ENCODE data around the gene CTNS. TPM values are rescaled to one million over a fixed set of nuclear protein-coding genes. Genes with fewer than 3 reads are reported as not detected.

CTNS gene
- total RNA-seq, 1 donor from 2014 or later: 12.8 TPM

- Mint-ChIP-seq H3K27me3 (no peaks in the 10 kb centered on the region), H3K9me3 (no peaks in the 10 kb centered on the region), H3K36me3 (ENCODE audit: low read depth) (peaks cover 52% of the 10 kb centered on the region), H3K27ac (peak overlapping the region; percentile 84), H3K4me3 (peak overlapping the region; percentile 79), H3K4me1 (peaks cover 75% of the 10 kb centered on the region)
- no peak for ATAC-seq (ENCODE audit: low read depth)
- DNase-seq: no peak
- ChIA-PET POLR2A (interaction anchor here (0.7 to 3.2 kb wide), 9 partner anchors 10 to 273 kb away, joined by 4 to 23 read pairs (median 9); no protein-coding TSS in a partner anchor), CTCF (interaction anchor here (0.6 to 2.8 kb wide), 8 partner anchors 9 to 90 kb away, joined by 3 to 16 read pairs (median 4); no protein-coding TSS in a partner anchor)
- intact Hi-C loops (cut with micrococcal nuclease): loop anchor here (5.0 kb wide), 1 partner anchor 55 kb away; the partner anchor contains the start of genes CTNS and SHPK
- TF ChIP-seq CTCF (IDR thresholded peaks at IDR 0.05): no peak
Observed at GRCh38 chr17:3692346-3692745, 55.8 kb downstream of the CTNS start.

- H3K9me3 Mint-ChIP-seq: no peaks in the 10 kb centered on the region
- H3K36me3 Mint-ChIP-seq (ENCODE audit: low read depth): peaks cover 50% of the 10 kb centered on the region
- H3K4me1 Mint-ChIP-seq: peaks cover 79% of the 10 kb centered on the region
- ATAC-seq (ENCODE audit: low read depth): no peak
- no peak for TF ChIP-seq CTCF (IDR thresholded peaks at IDR 0.05)
- ChIA-PET CTCF (interaction anchor here (0.7 to 2.8 kb wide), 5 partner anchors 18 to 134 kb away, joined by 3 to 16 read pairs (median 4); no protein-coding TSS in a partner anchor), POLR2A (interaction anchor here (0.6 to 6.5 kb wide), 20 partner anchors 9 to 902 kb away, joined by 3 to 315 read pairs (median 6); partner anchors contain the start of gene HASPIN)
- peak overlapping the region; percentile 84 for H3K27ac Mint-ChIP-seq
- no peaks in the 10 kb centered on the region for H3K27me3 Mint-ChIP-seq
- peak overlapping the region; percentile 79 for H3K4me3 Mint-ChIP-seq
- no peak for DNase-seq
- intact Hi-C loops (cut with micrococcal nuclease): loop anchor here (1.0 to 5.0 kb wide), 2 partner anchors 18 to 56 kb away; partner anchors contain the start of genes CTNS and SHPK
Observed at GRCh38 chr17:3693141-3693540, 56.6 kb downstream of the CTNS start.

GRCh38 chr17:3693829-3694231 lies 57.3 kb downstream of the CTNS start:
- H3K9me3 Mint-ChIP-seq: no peaks in the 10 kb centered on the region
- POLR2A ChIA-PET: interaction anchor here (0.6 to 6.5 kb wide), 26 partner anchors 10 to 903 kb away, joined by 3 to 315 read pairs (median 6); partner anchors contain the start of genes EMC6, HASPIN, NCBP3 and TAX1BP3
- ATAC-seq (ENCODE audit: low read depth) (peak; percentile 49), DNase-seq (peak; percentile 65)
- H3K27me3 Mint-ChIP-seq: no peaks in the 10 kb centered on the region
- peaks cover 45% of the 10 kb centered on the region for H3K36me3 Mint-ChIP-seq (ENCODE audit: low read depth)
- CTCF ChIA-PET: interaction anchor here (0.7 to 2.8 kb wide), 7 partner anchors 11 to 134 kb away, joined by 3 to 16 read pairs (median 4); no protein-coding TSS in a partner anchor
- peaks cover 78% of the 10 kb centered on the region for H3K4me1 Mint-ChIP-seq
- H3K4me3 Mint-ChIP-seq: peak overlapping the region; percentile 99
- intact Hi-C loops (cut with micrococcal nuclease): loop anchor here (1.0 to 5.0 kb wide), 3 partner anchors 11 to 57 kb away; partner anchors contain the start of genes CTNS and SHPK
- TF ChIP-seq CTCF (IDR thresholded peaks at IDR 0.05): no peak
- H3K27ac Mint-ChIP-seq: peak overlapping the region; percentile 95

- peak overlapping the region; percentile 95 for H3K27ac Mint-ChIP-seq
- ATAC-seq (ENCODE audit: low read depth) (peak; percentile 1), DNase-seq (no peak)
- CTCF ChIA-PET: interaction anchor here (0.6 to 2.8 kb wide), 12 partner anchors 10 to 133 kb away, joined by 3 to 22 read pairs (median 4); partner anchors contain the start of gene HASPIN
- H3K9me3 Mint-ChIP-seq: no peaks in the 10 kb centered on the region
- no peaks in the 10 kb centered on the region for H3K27me3 Mint-ChIP-seq
- intact Hi-C loops (cut with micrococcal nuclease): loop anchor here (1.0 to 5.0 kb wide), 2 partner anchors 28 to 217 kb away; partner anchors contain the start of gene HASPIN
- H3K4me3 Mint-ChIP-seq: peak overlapping the region; percentile 99
- H3K36me3 Mint-ChIP-seq (ENCODE audit: low read depth): peaks cover 36% of the 10 kb centered on the region
- no peak for TF ChIP-seq CTCF (IDR thresholded peaks at IDR 0.05)
- peaks cover 77% of the 10 kb centered on the region for H3K4me1 Mint-ChIP-seq
- POLR2A ChIA-PET: interaction anchor here (0.6 to 6.5 kb wide), 17 partner anchors 11 to 1254 kb away, joined by 3 to 315 read pairs (median 8); partner anchors contain the start of genes CTNS, EMC6, HASPIN and SHPK
Observed at GRCh38 chr17:3695129-3695722, 58.7 kb downstream of the CTNS start.
